Measurements from ENCODE around the gene MEIOB.

Gene MEIOB

GRCh38 chr16:1828645-1829410 is 43.1 kb downstream of the MEIOB start:
- DNase-seq (ENCODE audit: low spot score), result no peak

DNA sequence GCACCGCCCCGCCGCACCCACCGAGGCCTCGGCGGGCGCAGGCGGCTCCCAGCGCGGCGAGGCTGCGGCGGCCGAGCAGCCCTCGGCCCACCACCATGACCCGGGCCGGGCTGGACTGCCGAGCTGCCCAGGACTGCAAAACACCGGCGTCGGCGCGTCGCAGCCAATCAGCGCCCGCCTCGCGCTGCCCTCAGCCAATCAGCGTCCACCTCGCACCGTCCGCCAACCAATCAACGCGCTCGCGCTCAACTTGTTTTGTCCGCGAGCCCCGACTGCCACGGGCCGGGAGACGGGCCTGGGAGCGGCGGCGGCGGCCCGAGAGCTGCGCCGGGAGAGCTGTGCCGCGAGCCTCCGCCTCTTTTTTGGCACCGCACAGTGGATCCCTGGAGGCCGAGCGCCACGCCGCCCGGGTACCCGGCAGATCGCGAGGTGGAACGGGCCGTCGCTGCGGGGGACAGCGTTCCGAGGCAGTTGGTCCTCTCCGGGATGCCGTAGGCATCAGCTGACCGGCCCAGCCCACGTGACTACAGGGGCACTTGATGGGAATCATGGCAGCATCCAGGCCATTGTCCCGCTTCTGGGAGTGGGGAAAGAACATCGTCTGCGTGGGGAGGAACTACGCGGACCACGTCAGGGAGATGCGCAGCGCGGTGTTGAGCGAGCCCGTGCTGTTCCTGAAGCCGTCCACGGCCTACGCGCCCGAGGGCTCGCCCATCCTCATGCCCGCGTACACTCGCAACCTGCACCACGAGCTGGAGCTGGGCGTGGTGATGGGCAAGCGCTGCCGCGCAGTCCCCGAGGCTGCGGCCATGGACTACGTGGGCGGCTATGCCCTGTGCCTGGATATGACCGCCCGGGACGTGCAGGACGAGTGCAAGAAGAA is 45.0 kb downstream of the MEIOB start, which contains the start of the genes FAHD1 and HAGH:
TSS of gene FAHD1 (plus strand) at position 516 of the 883 bp plus-strand sequence. CDS start at position 549, 33 bp downstream.
TSS of gene HAGH (minus strand) at position 135 of the 883 bp plus-strand sequence. CDS start at position 97, 38 bp downstream.
- DNase-seq (ENCODE audit: low spot score), result peak; percentile 84

DNA sequence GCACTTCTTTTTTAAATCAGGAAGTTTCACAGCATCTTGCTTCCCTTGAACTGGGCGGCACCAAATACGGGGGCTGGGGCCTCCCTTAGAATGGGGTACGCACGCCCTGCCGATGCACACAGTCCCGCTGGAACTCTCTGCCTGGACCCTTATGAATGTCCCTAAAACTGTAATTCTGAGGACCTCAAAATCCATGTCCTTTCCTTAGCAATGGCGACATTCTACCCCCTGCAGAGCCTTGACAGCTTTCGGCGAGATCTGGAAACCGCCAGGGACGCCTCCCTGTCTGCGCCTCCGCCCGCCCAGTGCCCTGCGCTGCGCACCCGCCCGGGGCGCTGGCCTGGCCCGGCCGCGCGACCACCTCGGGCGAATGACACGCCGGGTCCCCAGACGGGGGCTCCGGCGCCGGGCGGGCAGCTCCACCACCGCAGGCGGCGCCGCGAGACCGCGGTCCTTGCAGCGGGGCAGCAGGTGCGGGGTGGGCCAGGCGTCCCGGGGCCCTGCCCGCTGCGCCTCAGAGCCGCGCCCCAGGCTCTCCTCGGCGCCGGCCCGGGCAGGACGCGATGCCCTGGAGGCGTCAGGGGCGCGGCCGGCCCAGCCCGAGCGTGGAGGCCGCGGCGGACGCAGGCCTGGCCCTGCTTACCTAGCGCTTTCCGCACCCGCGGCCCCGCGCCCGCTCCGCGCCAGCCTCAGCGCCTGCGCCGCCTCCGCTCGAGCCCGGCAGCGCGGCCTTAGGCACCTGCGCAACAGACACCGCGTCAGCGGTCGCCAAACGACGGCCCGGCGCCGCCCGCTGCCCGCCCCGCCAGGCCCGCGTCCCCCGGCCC is 45.9 kb downstream of the MEIOB start:
- DNase-seq (ENCODE audit: low spot score), result no peak

DNA sequence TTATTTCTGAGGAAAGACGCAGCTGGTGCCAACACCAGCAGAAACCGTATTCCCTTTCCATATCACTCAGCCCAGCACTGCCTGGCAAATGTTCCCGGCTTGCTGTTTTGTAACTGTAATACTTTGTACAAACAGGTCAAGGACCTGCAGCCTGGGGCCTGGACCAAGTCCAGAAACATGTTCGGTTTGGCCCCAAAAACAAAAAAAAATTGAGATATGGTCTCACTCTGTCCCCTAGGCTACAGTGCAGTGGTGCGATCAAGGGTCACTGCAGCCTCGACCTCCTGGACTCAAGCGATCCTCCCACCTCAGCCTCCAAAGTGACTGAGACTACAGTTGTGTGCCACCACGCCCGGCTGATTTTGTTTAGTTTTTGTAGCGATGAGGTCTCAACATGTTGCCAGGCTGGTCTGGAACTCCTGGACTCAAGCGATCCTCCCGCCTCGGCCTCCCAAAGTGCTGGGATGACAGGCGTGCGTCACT is 46.5 kb downstream of the MEIOB start:
- DNase-seq (ENCODE audit: low spot score), result no peak

- DNase-seq (ENCODE audit: low spot score), result peak; percentile 19
Observed at GRCh38 chr16:1823821-1824220, 48.1 kb downstream of the MEIOB start.

GRCh38 chr16:1822801-1823200 is 49.2 kb downstream of the MEIOB start:
- DNase-seq (ENCODE audit: low spot score), result no peak

GRCh38 chr16:1821861-1822611 is 49.9 kb downstream of the MEIOB start:
- no peak for DNase-seq (ENCODE audit: low spot score)

- DNase-seq (ENCODE audit: low spot score), result no peak
Observed at GRCh38 chr16:1820946-1821290, 51.0 kb downstream of the MEIOB start.

GRCh38 chr16:1820096-1820945 is 51.6 kb downstream of the MEIOB start:
- DNase-seq (ENCODE audit: low spot score), result no peak

- DNase-seq (ENCODE audit: low spot score), result no peak
Observed at GRCh38 chr16:1819611-1820010, 52.4 kb downstream of the MEIOB start.

DNA sequence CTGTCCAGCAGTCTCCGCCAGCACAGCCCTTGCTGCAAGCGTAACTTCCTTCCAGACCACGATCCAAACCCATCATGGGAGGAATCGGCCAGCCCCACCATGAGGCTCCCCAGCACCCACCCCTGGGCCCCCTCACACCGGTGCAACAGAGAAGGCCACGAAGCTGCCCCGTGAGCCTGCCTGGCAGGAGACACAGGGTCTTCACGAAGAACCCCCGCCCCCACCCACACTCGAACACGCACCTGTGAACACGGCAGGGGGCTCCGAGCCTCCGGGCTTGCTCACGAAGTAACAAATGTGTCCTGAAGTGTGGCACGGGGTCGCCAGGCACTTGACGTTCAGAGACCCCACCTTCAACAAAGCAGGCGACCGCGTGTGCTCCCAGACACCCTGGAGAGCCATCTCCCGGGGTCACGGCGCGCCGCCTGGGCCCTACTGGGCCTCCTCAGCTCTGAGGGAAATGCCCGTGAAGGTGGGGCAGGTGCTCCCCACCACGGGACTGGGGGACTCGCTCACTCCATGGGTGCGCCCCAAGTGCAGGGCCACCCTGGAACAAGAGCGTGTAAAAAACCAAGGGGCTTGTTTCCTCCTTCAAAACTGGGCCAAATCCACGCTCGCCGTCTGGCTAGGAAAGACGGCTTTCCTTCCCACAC is 53.0 kb downstream of the MEIOB start:
- DNase-seq (ENCODE audit: low spot score), result no peak

GRCh38 chr16:1818204-1818872 is 53.6 kb downstream of the MEIOB start:
- no peak for DNase-seq (ENCODE audit: low spot score)

DNA sequence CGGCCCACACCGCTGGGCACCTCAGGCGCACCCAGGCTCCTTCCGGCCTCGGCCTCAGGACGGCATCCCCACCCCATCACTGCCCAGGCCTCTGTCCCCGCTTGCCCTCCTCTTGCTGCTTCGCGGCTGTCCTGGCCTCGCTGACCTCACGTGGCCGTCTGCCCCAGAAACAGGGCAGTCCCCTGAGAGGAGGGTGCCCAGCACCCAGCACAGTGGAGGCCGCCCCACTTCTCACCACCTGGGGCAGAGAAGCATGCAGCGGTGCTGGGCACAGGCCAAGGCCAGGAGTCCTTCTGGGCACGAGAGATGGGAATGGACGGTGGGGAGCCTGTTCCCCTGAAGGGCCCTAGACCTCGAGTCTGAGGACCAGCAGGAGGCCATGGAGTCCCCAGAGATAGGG is 54.2 kb downstream of the MEIOB start:
- DNase-seq (ENCODE audit: low spot score), result no peak

DNA sequence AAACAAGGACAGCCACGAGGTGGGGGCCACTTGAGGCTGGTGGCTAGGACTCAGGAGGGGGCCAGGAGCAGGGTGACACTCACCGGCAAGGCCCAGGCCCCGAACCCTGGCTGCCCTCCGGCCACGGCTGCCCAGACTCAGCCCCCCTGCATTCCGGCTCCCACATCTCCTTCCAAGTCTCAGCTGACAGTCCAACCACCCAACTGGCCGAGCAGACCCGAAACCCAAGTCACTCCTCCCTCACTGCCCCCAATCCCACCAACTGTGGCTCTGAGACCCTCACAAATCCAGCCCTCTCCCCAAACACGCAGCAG is 54.7 kb downstream of the MEIOB start:
- DNase-seq (ENCODE audit: low spot score), result no peak

DNA sequence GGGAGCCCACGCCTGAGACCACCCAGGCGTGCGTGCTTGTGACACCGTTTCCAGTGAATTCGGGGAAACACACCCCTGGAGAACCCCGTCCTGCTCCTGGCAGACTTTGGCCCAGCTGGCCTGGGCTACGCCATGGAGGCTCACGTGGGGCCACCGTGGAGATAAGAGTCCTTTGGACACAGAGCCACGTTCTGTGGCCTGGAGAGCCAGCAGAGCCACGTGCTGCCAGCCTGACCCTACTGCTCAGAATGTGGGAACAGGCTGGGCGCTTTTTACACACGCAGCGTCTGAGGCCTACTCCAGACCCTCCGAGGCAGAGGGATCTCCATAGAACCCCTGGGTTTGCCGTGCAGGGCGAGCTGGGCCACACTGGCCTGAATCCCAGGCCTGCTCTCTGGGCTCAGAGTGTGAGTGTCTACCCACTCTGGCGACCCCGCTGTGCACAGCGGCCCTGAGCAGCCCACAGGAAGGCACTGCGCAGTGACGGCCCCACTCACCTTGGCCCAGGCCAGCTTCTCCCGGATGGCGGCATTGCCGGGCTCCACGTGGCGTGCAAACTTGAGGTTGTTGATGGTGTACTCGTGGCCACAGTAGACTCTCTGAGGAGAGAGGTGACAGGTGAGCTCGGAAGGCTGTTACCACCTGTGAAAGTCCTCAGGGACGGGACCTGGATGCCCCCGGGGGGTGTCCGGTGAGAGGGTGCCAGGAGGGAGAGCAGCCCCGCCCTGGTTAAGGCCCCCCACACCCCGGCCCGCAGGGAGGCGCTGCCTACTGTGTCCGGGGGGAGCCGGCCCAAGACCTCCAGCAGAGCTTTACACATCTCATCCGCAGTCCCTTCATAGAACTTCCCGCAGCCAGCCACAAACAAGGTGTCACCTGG is 55.3 kb downstream of the MEIOB start:
- DNase-seq (ENCODE audit: low spot score), result no peak

DNA sequence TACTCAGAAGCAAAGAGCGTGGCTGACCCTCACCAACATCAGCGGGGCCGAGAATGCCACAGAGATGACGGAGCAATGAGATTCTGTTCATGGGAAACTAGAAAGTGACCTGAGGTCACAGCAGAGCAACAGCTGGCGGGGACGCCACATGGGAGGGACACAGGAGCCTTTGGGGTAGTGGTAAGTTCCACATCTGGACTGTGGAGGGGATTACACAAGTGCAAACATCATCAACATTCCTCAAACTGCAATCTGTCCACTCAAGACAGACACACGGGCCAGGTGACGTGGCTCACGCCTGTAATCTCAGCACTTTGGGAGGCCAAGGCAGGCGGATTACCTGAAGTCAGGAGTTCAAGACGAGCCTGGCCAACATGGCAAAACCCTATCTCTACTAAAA is 56.5 kb downstream of the MEIOB start:
- no peak for DNase-seq (ENCODE audit: low spot score)

- DNase-seq (ENCODE audit: low spot score), result no peak
Observed at GRCh38 chr16:1812732-1813163, 59.2 kb downstream of the MEIOB start.

GRCh38 chr16:1810536-1810935 is 61.4 kb downstream of the MEIOB start:
- no peak for DNase-seq (ENCODE audit: low spot score)
